ENCODE data around the gene ALOX5AP.

- TF ChIP-seq NFRKB (IDR thresholded peaks at IDR 0.05; ENCODE audit: low read depth): no peak
- no peak for TF ChIP-seq FOXK2 (conservative IDR thresholded peaks at IDR 0.05 in 1 of 2, IDR thresholded peaks at IDR 0.05 in 1 of 2; ENCODE audit: low read depth in 2 of 2)
- TF ChIP-seq JUNB (CRISPR knock-in tag; conservative IDR thresholded peaks at IDR 0.05): no peak
- no peak for TF ChIP-seq NFIC (IDR thresholded peaks at IDR 0.05)
- TF ChIP-seq KDM5B (IDR thresholded peaks at IDR 0.05; ENCODE audit: insufficient replicate concordance, low read depth, low read length): no peak
- TF ChIP-seq CTCF (IDR thresholded peaks at IDR 0.05 in 2 of 3, conservative IDR thresholded peaks at IDR 0.05 in 1 of 3; ENCODE audit: insufficient read depth in 2 of 3, low read depth in 1 of 3, low read length in 3 of 3): no peak
- TF ChIP-seq EP300 (IDR thresholded peaks at IDR 0.05; ENCODE audit: low read length): no peak
- no peak for TF ChIP-seq PHF20 (IDR thresholded peaks at IDR 0.05; ENCODE audit: partially characterized antibody)
- TF ChIP-seq ZC3H11A (IDR thresholded peaks at IDR 0.05; ENCODE audit: low read depth, low read length): no peak
- TF ChIP-seq, protein P1, sequence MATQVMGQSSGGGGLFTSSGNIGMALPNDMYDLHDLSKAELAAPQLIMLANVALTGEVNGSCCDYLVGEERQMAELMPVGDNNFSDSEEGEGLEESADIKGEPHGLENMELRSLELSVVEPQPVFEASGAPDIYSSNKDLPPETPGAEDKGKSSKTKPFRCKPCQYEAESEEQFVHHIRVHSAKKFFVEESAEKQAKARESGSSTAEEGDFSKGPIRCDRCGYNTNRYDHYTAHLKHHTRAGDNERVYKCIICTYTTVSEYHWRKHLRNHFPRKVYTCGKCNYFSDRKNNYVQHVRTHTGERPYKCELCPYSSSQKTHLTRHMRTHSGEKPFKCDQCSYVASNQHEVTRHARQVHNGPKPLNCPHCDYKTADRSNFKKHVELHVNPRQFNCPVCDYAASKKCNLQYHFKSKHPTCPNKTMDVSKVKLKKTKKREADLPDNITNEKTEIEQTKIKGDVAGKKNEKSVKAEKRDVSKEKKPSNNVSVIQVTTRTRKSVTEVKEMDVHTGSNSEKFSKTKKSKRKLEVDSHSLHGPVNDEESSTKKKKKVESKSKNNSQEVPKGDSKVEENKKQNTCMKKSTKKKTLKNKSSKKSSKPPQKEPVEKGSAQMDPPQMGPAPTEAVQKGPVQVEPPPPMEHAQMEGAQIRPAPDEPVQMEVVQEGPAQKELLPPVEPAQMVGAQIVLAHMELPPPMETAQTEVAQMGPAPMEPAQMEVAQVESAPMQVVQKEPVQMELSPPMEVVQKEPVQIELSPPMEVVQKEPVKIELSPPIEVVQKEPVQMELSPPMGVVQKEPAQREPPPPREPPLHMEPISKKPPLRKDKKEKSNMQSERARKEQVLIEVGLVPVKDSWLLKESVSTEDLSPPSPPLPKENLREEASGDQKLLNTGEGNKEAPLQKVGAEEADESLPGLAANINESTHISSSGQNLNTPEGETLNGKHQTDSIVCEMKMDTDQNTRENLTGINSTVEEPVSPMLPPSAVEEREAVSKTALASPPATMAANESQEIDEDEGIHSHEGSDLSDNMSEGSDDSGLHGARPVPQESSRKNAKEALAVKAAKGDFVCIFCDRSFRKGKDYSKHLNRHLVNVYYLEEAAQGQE (IDR thresholded peaks at IDR 0.05; ENCODE audit: borderline replicate concordance): no peak
- TF ChIP-seq, protein P1 (CRISPR knock-in tag; IDR thresholded peaks at IDR 0.05; ENCODE audit: low read depth): no peak
- TF ChIP-seq, protein P2, sequence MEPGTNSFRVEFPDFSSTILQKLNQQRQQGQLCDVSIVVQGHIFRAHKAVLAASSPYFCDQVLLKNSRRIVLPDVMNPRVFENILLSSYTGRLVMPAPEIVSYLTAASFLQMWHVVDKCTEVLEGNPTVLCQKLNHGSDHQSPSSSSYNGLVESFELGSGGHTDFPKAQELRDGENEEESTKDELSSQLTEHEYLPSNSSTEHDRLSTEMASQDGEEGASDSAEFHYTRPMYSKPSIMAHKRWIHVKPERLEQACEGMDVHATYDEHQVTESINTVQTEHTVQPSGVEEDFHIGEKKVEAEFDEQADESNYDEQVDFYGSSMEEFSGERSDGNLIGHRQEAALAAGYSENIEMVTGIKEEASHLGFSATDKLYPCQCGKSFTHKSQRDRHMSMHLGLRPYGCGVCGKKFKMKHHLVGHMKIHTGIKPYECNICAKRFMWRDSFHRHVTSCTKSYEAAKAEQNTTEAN (CRISPR knock-in tag; IDR thresholded peaks at IDR 0.05): no peak
- TF ChIP-seq POLR2A (conservative IDR thresholded peaks at IDR 0.05): no peak
- TF ChIP-seq, protein P3, sequence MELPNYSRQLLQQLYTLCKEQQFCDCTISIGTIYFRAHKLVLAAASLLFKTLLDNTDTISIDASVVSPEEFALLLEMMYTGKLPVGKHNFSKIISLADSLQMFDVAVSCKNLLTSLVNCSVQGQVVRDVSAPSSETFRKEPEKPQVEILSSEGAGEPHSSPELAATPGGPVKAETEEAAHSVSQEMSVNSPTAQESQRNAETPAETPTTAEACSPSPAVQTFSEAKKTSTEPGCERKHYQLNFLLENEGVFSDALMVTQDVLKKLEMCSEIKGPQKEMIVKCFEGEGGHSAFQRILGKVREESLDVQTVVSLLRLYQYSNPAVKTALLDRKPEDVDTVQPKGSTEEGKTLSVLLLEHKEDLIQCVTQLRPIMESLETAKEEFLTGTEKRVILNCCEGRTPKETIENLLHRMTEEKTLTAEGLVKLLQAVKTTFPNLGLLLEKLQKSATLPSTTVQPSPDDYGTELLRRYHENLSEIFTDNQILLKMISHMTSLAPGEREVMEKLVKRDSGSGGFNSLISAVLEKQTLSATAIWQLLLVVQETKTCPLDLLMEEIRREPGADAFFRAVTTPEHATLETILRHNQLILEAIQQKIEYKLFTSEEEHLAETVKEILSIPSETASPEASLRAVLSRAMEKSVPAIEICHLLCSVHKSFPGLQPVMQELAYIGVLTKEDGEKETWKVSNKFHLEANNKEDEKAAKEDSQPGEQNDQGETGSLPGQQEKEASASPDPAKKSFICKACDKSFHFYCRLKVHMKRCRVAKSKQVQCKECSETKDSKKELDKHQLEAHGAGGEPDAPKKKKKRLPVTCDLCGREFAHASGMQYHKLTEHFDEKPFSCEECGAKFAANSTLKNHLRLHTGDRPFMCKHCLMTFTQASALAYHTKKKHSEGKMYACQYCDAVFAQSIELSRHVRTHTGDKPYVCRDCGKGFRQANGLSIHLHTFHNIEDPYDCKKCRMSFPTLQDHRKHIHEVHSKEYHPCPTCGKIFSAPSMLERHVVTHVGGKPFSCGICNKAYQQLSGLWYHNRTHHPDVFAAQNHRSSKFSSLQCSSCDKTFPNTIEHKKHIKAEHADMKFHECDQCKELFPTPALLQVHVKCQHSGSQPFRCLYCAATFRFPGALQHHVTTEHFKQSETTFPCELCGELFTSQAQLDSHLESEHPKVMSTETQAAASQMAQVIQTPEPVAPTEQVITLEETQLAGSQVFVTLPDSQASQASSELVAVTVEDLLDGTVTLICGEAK (IDR thresholded peaks at IDR 0.05): no peak
- TF ChIP-seq, protein P3 (CRISPR knock-in tag; IDR thresholded peaks at IDR 0.05): no peak
- no peak for TF ChIP-seq NR3C1 (CRISPR knock-in tag; IDR thresholded peaks at IDR 0.05)
Observed at GRCh38 chr13:30702006-30702405, 33.3 kb upstream of the ALOX5AP start.

Data from K562 (cell line).